Stimulated activated CD8-positive, alpha-beta memory T cell treated with anti-CD3 and anti-CD28 coated beads, Interleukin-2, amount 100 ng/mL, for 1 hour (primary cell): Measurements from ENCODE around the gene MTMR12.
"Not testable (repeated sequence)": the region's sequence is repeated elsewhere in the genome, so short reads cannot be mapped to it uniquely, and the experiment has no call there.

ENCODE experiments used
- DNase-seq, 2 donors: peaks; one replicate each; pipeline ENCODE4 v3.0.0-alpha.2; 2020; ENCODE audit warnings: low read depth in 2 of 2

Gene MTMR12

GRCh38 chr5:32299059-32299677 is 13.6 kb downstream of the MTMR12 start:
- DNase-seq = no peak

- no peak for DNase-seq
Measured at GRCh38 chr5:32298059-32298415, 14.7 kb downstream of the MTMR12 start.

- DNase-seq = no peak
Measured at GRCh38 chr5:32297181-32298058, 15.3 kb downstream of the MTMR12 start.

- DNase-seq = not testable (repeated sequence)
Measured at GRCh38 chr5:32295966-32296772, 16.6 kb downstream of the MTMR12 start.

- DNase-seq = no peak
Measured at GRCh38 chr5:32291591-32291990, 21.1 kb downstream of the MTMR12 start.

GRCh38 chr5:32290922-32291321 is 21.8 kb downstream of the MTMR12 start:
- no peak for DNase-seq

GRCh38 chr5:32290501-32290900 is 22.2 kb downstream of the MTMR12 start:
- not testable (repeated sequence) for DNase-seq

GRCh38 chr5:32289986-32290385 is 22.8 kb downstream of the MTMR12 start:
- not testable (repeated sequence) for DNase-seq

- DNase-seq = not testable (repeated sequence)
Measured at GRCh38 chr5:32288135-32288534, 24.6 kb downstream of the MTMR12 start.

- not testable (repeated sequence) for DNase-seq
Measured at GRCh38 chr5:32287525-32287924, 25.2 kb downstream of the MTMR12 start.

- no peak for DNase-seq
Measured at GRCh38 chr5:32285510-32286138, 27.1 kb downstream of the MTMR12 start.

- DNase-seq = no peak
Measured at GRCh38 chr5:32283539-32284377, 29.0 kb downstream of the MTMR12 start.

- DNase-seq = no peak
Measured at GRCh38 chr5:32283061-32283460, 29.7 kb downstream of the MTMR12 start.

GRCh38 chr5:32282633-32283032 is 30.1 kb downstream of the MTMR12 start:
- no peak for DNase-seq

- not testable (repeated sequence) for DNase-seq
Measured at GRCh38 chr5:32281378-32282133, 31.2 kb downstream of the MTMR12 start.

- DNase-seq = no peak
Measured at GRCh38 chr5:32280656-32281081, 32.1 kb downstream of the MTMR12 start.

- DNase-seq = no peak
Measured at GRCh38 chr5:32279786-32280185, 33.0 kb downstream of the MTMR12 start.

- DNase-seq = no peak
Measured at GRCh38 chr5:32279223-32279622, 33.5 kb downstream of the MTMR12 start.

GRCh38 chr5:32278406-32278805 is 34.3 kb downstream of the MTMR12 start:
- no peak for DNase-seq

GRCh38 chr5:32277798-32278197 is 34.9 kb downstream of the MTMR12 start:
- no peak for DNase-seq
